Brain microvascular endothelial cell (primary cell): Measurements from ENCODE around the gene RBM12.

Experiments used
- DNase-seq: peaks from one replicate; pipeline ENCODE4 v3.0.0-alpha.2; 2020
- H3K27ac ChIP-seq: fragments of 250-450 bp; sonication (Bioruptor Pico); 2 replicates; pipeline ENCODE4 v1.5.1; 2020; ENCODE audit warnings: mild to moderate bottlenecking, moderate library complexity
- H3K27me3 ChIP-seq: fragments of 250-450 bp; sonication (Bioruptor Pico); replicated peaks from 2 replicates; pipeline ENCODE4 v1.5.1; 2020; ENCODE audit warnings: mild to moderate bottlenecking
- H3K36me3 ChIP-seq: fragments of 250-450 bp; sonication (Bioruptor Pico); replicated peaks from 2 replicates; pipeline ENCODE4 v1.5.1; 2020; ENCODE audit warnings: mild to moderate bottlenecking
- H3K4me3 ChIP-seq: 2 replicates; pipeline ENCODE4 v1.5.1; 2011; ENCODE audit warnings: low read depth, mild to moderate bottlenecking, control low read depth, low read length, moderate library complexity
- CTCF ChIP-seq: IDR thresholded peaks from 2 replicates; pipeline ENCODE4 v1.5.1; 2011; ENCODE audit warnings: low read depth, mild to moderate bottlenecking, moderate library complexity, low read length, control low read depth, inconsistent platforms; ENCODE audit errors: missing control alignments
- in situ Hi-C: cut with HindIII; loops from 2 replicates; pipeline ENCODE4 v1.10.0; 2017; ENCODE audit warnings: low sequenced_read_pairs, low pct_ligation_motif_present

RBM12 gene

GRCh38 chr20:35702051-35702823 lies 37.5 kb upstream of the RBM12 start:
- peaks cover 55% of the 10 kb centered on the region for H3K36me3 ChIP-seq
- in situ Hi-C loops: no loop called here
- no peak for TF ChIP-seq CTCF
- no peaks in the 10 kb centered on the region for H3K27me3 ChIP-seq
- no peak overlapping the region for H3K4me3 ChIP-seq
- no peak overlapping the region for H3K27ac ChIP-seq
- DNase-seq: no peak

- TF ChIP-seq CTCF: no peak
- peak overlapping the region; percentile 99 for H3K4me3 ChIP-seq
- no peak for DNase-seq
These were observed 36.0 kb upstream of the RBM12 start for GRCh38 chr20:35700625-35701148.

GRCh38 chr20:35699957-35700624 lies 35.4 kb upstream of the RBM12 start:
- H3K4me3 ChIP-seq: peak overlapping the region; percentile 99
- H3K36me3 ChIP-seq: peaks cover 41% of the 10 kb centered on the region
- peak overlapping the region; percentile 61 for H3K27ac ChIP-seq
- no peak for TF ChIP-seq CTCF
- no peaks in the 10 kb centered on the region for H3K27me3 ChIP-seq
- in situ Hi-C loops: no loop called here
- DNase-seq: no peak

More at GRCh38 chr20:35700625-35701148, 36.0 kb upstream of the RBM12 start:
- Histone ChIP-seq H3K27me3 (no peaks in the 10 kb centered on the region), H3K36me3 (peaks cover 44% of the 10 kb centered on the region), H3K27ac (no peak overlapping the region)
- in situ Hi-C loops: no loop called here

DNA sequence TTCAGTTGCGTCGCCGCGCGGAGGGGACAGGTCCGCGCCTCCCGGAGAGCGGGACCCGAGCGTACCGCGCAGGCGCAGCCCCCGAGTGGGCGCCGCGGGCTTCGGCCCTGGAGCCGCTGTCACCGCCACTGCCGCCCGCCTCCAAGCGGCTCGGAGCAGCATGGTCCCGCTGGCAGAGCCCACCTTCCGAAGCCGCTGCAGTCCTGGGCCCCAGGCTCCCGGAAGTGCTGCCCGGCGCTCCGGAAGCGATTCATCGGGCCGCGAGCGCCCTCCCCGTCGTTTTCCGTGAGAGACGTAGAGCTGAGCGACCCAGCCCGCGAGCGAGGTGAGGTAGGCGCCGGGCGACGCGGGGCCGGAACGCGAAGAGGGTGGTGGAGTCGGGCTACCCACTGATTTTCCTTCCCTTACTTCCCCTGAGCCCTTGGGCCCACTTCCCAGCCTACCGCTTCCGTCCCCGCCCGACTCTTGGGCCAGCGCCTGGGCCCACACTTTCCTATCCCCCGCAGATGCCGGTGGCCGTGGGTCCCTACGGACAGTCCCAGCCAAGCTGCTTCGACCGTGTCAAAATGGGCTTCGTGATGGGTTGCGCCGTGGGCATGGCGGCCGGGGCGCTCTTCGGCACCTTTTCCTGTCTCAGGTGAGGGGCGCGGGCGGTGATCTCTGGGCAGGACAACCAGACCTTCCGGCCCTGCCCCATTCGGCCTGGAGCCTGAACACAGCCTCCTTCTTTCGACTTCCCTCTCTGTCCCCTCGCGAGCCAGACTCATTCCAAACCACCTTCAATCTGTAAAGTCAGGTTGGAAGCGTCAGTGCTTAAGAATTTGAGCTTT lies 34.6 kb upstream of the RBM12 start, which contains the start of the genes NFS1 and ROMO1:
Gene NFS1 (minus strand): TSS at position 226 of the 830 bp plus-strand sequence. CDS start 64 bp downstream, at position 162.
Gene ROMO1 (plus strand): TSS at position 279 of the 830 bp plus-strand sequence. CDS start 228 bp downstream, at position 507.
- TF ChIP-seq CTCF: peak; percentile 18
- H3K36me3 ChIP-seq: peaks cover 34% of the 10 kb centered on the region
- H3K27me3 ChIP-seq: no peaks in the 10 kb centered on the region
- H3K27ac ChIP-seq: peak within 1 kb of the TSS; percentile 61
- DNase-seq: peak; percentile 61
- H3K4me3 ChIP-seq: peak within 1 kb of the TSS; percentile 99
- in situ Hi-C loops: no loop called here

- DNase-seq: no peak
- H3K27ac ChIP-seq: peak overlapping the region; percentile 61
- peak overlapping the region; percentile 99 for H3K4me3 ChIP-seq
- TF ChIP-seq CTCF: no peak
- no peaks in the 10 kb centered on the region for H3K27me3 ChIP-seq
- in situ Hi-C loops: no loop called here
- peaks cover 28% of the 10 kb centered on the region for H3K36me3 ChIP-seq
These were observed 33.8 kb upstream of the RBM12 start for GRCh38 chr20:35698298-35699126.
